SK-N-SH (cell line): ENCODE data around the gene ZNF117. TPM values are rescaled to one million over a fixed set of nuclear protein-coding genes. Genes with fewer than 3 reads are reported as not detected.
"Not testable (repeated sequence)": the region's sequence is repeated elsewhere in the genome, so short reads cannot be mapped to it uniquely, and the experiment has no call there.

Source experiments
- CTCF ChIA-PET: fragments of 300-600, 350-600 bp; formaldehyde crosslinking; extraction: SDS; loops from one replicate; lab custom pipeline; 2021; lab: Yijun Ruan, JAX
- POLR2A ChIA-PET: fragments of 350-600 bp; sonication (Branson Sonifier 250); formaldehyde crosslinking; extraction: SDS; loops from one replicate; lab custom pipeline; 2020; ENCODE audit warnings: antibody characterized with exemption, inconsistent platforms; lab: Yijun Ruan, JAX
- DNase-seq: peaks from one replicate; pipeline ENCODE4 v3.0.0; 2012
- H2AFZ ChIP-seq: fragments of 200-600 bp; sonication (generic); 2 replicates; pipeline ENCODE4 v1.8.1; 2016; ENCODE audit warnings: antibody characterized with exemption, mild to moderate bottlenecking, low read depth
- H3F3A ChIP-seq: fragments of 200-600 bp; sonication (generic); replicated peaks from 2 replicates; pipeline ENCODE3; 2016; ENCODE audit warnings: antibody characterized with exemption, mild to moderate bottlenecking; ENCODE audit not compliant: insufficient read depth
- H3K27ac ChIP-seq, 2 experiments: fragments of 200-500 bp in 1 of 2; fragments of 200-600 bp in 1 of 2; sonication (Bioruptor generic) in 1 of 2; sonication (generic), shearing (Covaris generic) in 1 of 2; 2 replicates each; pipeline versions ENCODE4 v1.5.1 to v1.6.1; 2014 to 2016; ENCODE audit warnings: low read depth in 2 of 2, inconsistent platforms in 1 of 2, low read length in 1 of 2, mild to moderate bottlenecking in 1 of 2, mixed read lengths in 1 of 2
- H3K27me3 ChIP-seq: fragments of 200-600 bp; sonication (generic), shearing (Covaris generic); 2 replicates; pipeline ENCODE4 v1.6.1; 2016; ENCODE audit warnings: mixed run types; ENCODE audit not compliant: insufficient read depth
- H3K36me3 ChIP-seq, 2 experiments: fragments of 200-500 bp in 1 of 2; fragments of 200-600 bp in 1 of 2; sonication (Bioruptor generic) in 1 of 2; sonication (generic) in 1 of 2; replicated peaks in 1 of 2; 2 replicates each; pipeline versions ENCODE3 to v1.5.1; 2014 to 2016; ENCODE audit warnings: low read length in 1 of 2, mild to moderate bottlenecking in 1 of 2; ENCODE audit not compliant: insufficient read depth in 2 of 2, control insufficient read depth in 1 of 2
- H3K4me1 ChIP-seq, 2 experiments: fragments of 200-500 bp in 1 of 2; fragments of 200-600 bp in 1 of 2; sonication (Bioruptor generic) in 1 of 2; sonication (generic), shearing (Covaris generic) in 1 of 2; 2 replicates each; pipeline versions ENCODE4 v1.5.1 to v1.6.1; 2014 to 2016; ENCODE audit warnings: low read depth in 1 of 2, low read length in 1 of 2, mixed run types in 1 of 2; ENCODE audit not compliant: insufficient read depth in 2 of 2, control insufficient read depth in 1 of 2
- H3K4me2 ChIP-seq: fragments of 200-600 bp; sonication (generic), shearing (Covaris generic); 2 replicates; pipeline ENCODE4 v1.6.1; 2017; ENCODE audit warnings: mixed run types
- H3K4me3 ChIP-seq, 2 experiments: fragments of 200-500 bp in 1 of 2; fragments of 200-600 bp in 1 of 2; sonication (Bioruptor generic) in 1 of 2; sonication (generic), shearing (Covaris generic) in 1 of 2; 2 replicates each; pipeline versions ENCODE4 v1.5.1 to v1.8.1; 2014 to 2016; ENCODE audit warnings: low read depth in 2 of 2, inconsistent platforms in 1 of 2, low read length in 1 of 2, mild to moderate bottlenecking in 1 of 2, mixed read lengths in 1 of 2, moderate library complexity in 1 of 2
- H3K79me2 ChIP-seq: fragments of 200-600 bp; sonication (generic); 2 replicates; pipeline ENCODE4 v1.8.1; 2017; ENCODE audit warnings: mild to moderate bottlenecking; ENCODE audit not compliant: insufficient read depth
- H3K9ac ChIP-seq: fragments of 200-600 bp; sonication (generic); 2 replicates; pipeline ENCODE4 v1.6.1; 2017; ENCODE audit warnings: mixed run types
- H3K9me2 ChIP-seq: fragments of 200-600 bp; sonication (generic); 2 replicates; pipeline ENCODE4 v1.6.1; 2017; ENCODE audit warnings: mixed run types
- H3K9me3 ChIP-seq: fragments of 200-600 bp; sonication (generic); 2 replicates; pipeline ENCODE4 v1.6.1; 2017; ENCODE audit warnings: mixed run types, mild to moderate bottlenecking, moderate library complexity
- H4K20me1 ChIP-seq: fragments of 200-600 bp; sonication (generic); 2 replicates; pipeline ENCODE4 v1.6.1; 2017; ENCODE audit warnings: mild to moderate bottlenecking, mixed run types; ENCODE audit not compliant: insufficient read depth
- EZH2phosphoT487 ChIP-seq: fragments of 200-600 bp; sonication (generic); IDR thresholded peaks from 2 replicates; pipeline ENCODE4 v1.6.1; 2017; ENCODE audit warnings: low read depth, mixed run types, mild to moderate bottlenecking, antibody characterized with exemption, moderate library complexity, borderline replicate concordance
- IRF3 ChIP-seq: fragments of 150-350 bp; IDR thresholded peaks from 2 replicates; pipeline ENCODE4 v1.6.1; 2016; ENCODE audit warnings: mild to moderate bottlenecking, low read depth, low read length
- MEF2A ChIP-seq: IDR thresholded peaks from 2 replicates; pipeline ENCODE4 v1.4.0; 2012; ENCODE audit warnings: low read depth, borderline replicate concordance
- MXI1 ChIP-seq: IDR thresholded peaks from 2 replicates; pipeline ENCODE4 v1.6.1; 2012; ENCODE audit warnings: mild to moderate bottlenecking, low read depth, low read length, improper control_type of control experiment
- NFIC ChIP-seq: IDR thresholded peaks from 2 replicates; pipeline ENCODE4 v1.4.0; 2012; ENCODE audit warnings: borderline replicate concordance
- PBX3 ChIP-seq: IDR thresholded peaks from 2 replicates; pipeline ENCODE4; 2012
- RFX5 ChIP-seq: IDR thresholded peaks from 2 replicates; pipeline ENCODE4 v1.6.1; 2012; ENCODE audit warnings: mild to moderate bottlenecking, improper control_type of control experiment, low read length
- SMC3 ChIP-seq: IDR thresholded peaks from 2 replicates; pipeline ENCODE4 v1.6.1; 2012; ENCODE audit warnings: low read depth, low read length, improper control_type of control experiment
- TEAD4 ChIP-seq: IDR thresholded peaks from 2 replicates; pipeline ENCODE4 v1.4.0; 2012; ENCODE audit warnings: mild to moderate bottlenecking, borderline replicate concordance; ENCODE audit not compliant: insufficient read depth
- USF2 ChIP-seq: fragments of 150-350 bp; IDR thresholded peaks from 2 replicates; pipeline ENCODE4 v1.6.1; 2017; ENCODE audit warnings: antibody characterized with exemption, low read length, low read depth, borderline replicate concordance
- WGBS: methylation state at CpG from one replicate; pipeline ENCODE4 v1.1.6; 2017; ENCODE audit warnings: low lambda C conversion rate; 5-methylcytosine and 5-hydroxymethylcytosine counted together
- polyA plus RNA-seq, 3 experiments: library from polyadenylated mRNA; depleted of rRNA; stranded (reverse); fragments of >200 nt; gene quantifications; 2 replicates each; pipeline ENCODE4 v1.2.3, GENCODE V29; 2012

The ZNF117 gene
- polyA plus RNA-seq, 1 of the 3 experiments (the other 2 are of a cell fraction), result 3.8 TPM

- 51% methylated on average over 2 of the region's 2 CpGs for WGBS
- Histone ChIP-seq H3K27ac (no peak overlapping the region), H3F3A (no peaks in the 10 kb centered on the region), H3K4me3 (no peak overlapping the region), H3K79me2 (no peaks in the 10 kb centered on the region), H2AFZ (no peak overlapping the region), H3K27me3 (peaks cover 18% of the 10 kb centered on the region), H3K9me3 (no peaks in the 10 kb centered on the region), H3K4me1 (peaks cover 0 to 18% of the 10 kb centered on the region in 2 experiments; a peak in 2 of 4 replicates), H3K9me2 (no peaks in the 10 kb centered on the region), H3K36me3 (no peaks in the 10 kb centered on the region), H4K20me1 (no peaks in the 10 kb centered on the region), H3K9ac (no peak overlapping the region), H3K4me2 (no peak overlapping the region)
- ChIA-PET CTCF (interaction anchor here (1.4 to 5.1 kb wide), 7 partner anchors 10 to 531 kb away, joined by 5 to 29 read pairs (median 9); partner anchors contain the start of gene ZNF273), POLR2A (no interaction called here)
- TF ChIP-seq SMC3, result no peak
- no peak for TF ChIP-seq USF2
- TF ChIP-seq TEAD4, result no peak
- no peak for TF ChIP-seq IRF3
- no peak for TF ChIP-seq MXI1
- TF ChIP-seq MEF2A, result no peak
- no peak for TF ChIP-seq PBX3
- no peak for TF ChIP-seq RFX5
- no peak for TF ChIP-seq NFIC
- TF ChIP-seq EZH2phosphoT487, result no peak
- no peak for DNase-seq
These were observed 45.2 kb downstream of the ZNF117 start for GRCh38 chr7:64945503-64946175.

- WGBS, result 63% methylated on average over 5 of the region's 5 CpGs
- CTCF ChIA-PET, result interaction anchor here (2.6 to 5.1 kb wide), 2 partner anchors 9 to 314 kb away, joined by 9 to 29 read pairs; no protein-coding TSS in a partner anchor
These were observed 46.0 kb downstream of the ZNF117 start for GRCh38 chr7:64944667-64945502.

GRCh38 chr7:64940021-64940420 is 50.8 kb downstream of the ZNF117 start:
- POLR2A ChIA-PET, H3F3A ChIP-seq, H3K79me2 ChIP-seq, H3K9me2 ChIP-seq, H3K9me3 ChIP-seq, H3K9ac ChIP-seq, H2AFZ ChIP-seq, DNase-seq, H3K4me3 ChIP-seq, H3K4me1 ChIP-seq, H3K27me3 ChIP-seq, H4K20me1 ChIP-seq, H3K4me2 ChIP-seq, H3K27ac ChIP-seq: not testable (repeated sequence)
- 91% methylated on average over 6 of the region's 6 CpGs for whole genome bisulfite sequencing
- CTCF ChIA-PET, result interaction anchor here (1.4 kb wide), 1 partner anchor 10 kb away, joined by 3 read pairs; no protein-coding TSS in a partner anchor
- peaks cover 0 to 11% of the 10 kb centered on the region in 2 experiments for H3K36me3 ChIP-seq

More at GRCh38 chr7:64944667-64945502, 46.0 kb downstream of the ZNF117 start:
- H3K9ac ChIP-seq, DNase-seq, H3K9me2 ChIP-seq, POLR2A ChIA-PET, H3K4me2 ChIP-seq, H3K4me3 ChIP-seq, H3K27ac ChIP-seq, H3F3A ChIP-seq, H3K36me3 ChIP-seq, H2AFZ ChIP-seq, H4K20me1 ChIP-seq, H3K79me2 ChIP-seq, H3K9me3 ChIP-seq: not testable (repeated sequence)
- Histone ChIP-seq H3K4me1 (peaks cover 0 to 18% of the 10 kb centered on the region in 2 experiments; a peak in 2 of 4 replicates), H3K27me3 (peaks cover 18% of the 10 kb centered on the region)
